Fibroblast of mammary gland (primary cell): ENCODE measurements around the gene EEFSEC.

Experiments
- DNase-seq: peaks from one replicate; pipeline ENCODE4 v3.0.0-alpha.2; 2010; ENCODE audit warnings: low read depth
- H3K4me3 ChIP-seq: 2 replicates; pipeline ENCODE4 v1.5.1; 2011; ENCODE audit warnings: low read depth, mild to moderate bottlenecking, low read length, moderate library complexity; ENCODE audit not compliant: control insufficient read depth
- TF ChIP-seq, protein P1 (sequence below): conservative IDR thresholded peaks from 2 replicates; pipeline ENCODE4 v1.5.1; 2011; ENCODE audit warnings: low read depth, low read length, inconsistent platforms; ENCODE audit not compliant: control insufficient read depth, insufficient read depth

EEFSEC gene

DNA sequence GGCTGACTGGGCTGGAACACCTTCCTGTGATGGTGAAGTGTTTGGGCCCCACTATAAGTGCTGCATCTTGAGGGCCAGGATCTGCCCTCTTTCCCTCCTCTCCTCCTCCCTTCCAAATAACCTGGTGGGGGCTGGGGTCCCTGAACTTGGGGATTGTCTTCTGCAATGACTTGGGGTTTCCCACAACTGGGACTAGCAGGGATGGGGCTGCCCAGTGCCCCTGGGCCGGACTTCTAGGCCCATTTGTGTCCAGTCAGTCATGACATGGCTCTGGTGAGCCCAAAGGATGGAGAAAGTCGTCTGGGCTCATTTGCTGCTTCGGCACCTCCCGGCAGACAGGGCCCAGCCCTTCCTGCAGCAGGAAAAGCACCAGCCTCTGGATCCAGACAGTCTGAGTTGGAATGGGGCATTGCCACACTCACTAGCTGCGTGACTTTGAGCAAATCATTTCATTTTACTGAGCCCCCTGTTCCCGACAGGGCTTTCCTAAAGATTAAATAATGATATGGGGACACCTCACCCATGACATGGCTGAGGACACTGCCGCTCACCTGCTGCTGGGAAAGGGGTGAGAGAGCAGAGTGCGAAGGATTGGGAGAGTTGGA lies 200.2 kb downstream of the EEFSEC start:
- no peak overlapping the region for H3K4me3 ChIP-seq
- TF ChIP-seq, protein P1, sequence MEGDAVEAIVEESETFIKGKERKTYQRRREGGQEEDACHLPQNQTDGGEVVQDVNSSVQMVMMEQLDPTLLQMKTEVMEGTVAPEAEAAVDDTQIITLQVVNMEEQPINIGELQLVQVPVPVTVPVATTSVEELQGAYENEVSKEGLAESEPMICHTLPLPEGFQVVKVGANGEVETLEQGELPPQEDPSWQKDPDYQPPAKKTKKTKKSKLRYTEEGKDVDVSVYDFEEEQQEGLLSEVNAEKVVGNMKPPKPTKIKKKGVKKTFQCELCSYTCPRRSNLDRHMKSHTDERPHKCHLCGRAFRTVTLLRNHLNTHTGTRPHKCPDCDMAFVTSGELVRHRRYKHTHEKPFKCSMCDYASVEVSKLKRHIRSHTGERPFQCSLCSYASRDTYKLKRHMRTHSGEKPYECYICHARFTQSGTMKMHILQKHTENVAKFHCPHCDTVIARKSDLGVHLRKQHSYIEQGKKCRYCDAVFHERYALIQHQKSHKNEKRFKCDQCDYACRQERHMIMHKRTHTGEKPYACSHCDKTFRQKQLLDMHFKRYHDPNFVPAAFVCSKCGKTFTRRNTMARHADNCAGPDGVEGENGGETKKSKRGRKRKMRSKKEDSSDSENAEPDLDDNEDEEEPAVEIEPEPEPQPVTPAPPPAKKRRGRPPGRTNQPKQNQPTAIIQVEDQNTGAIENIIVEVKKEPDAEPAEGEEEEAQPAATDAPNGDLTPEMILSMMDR, result no peak
- no peak for DNase-seq

DNA sequence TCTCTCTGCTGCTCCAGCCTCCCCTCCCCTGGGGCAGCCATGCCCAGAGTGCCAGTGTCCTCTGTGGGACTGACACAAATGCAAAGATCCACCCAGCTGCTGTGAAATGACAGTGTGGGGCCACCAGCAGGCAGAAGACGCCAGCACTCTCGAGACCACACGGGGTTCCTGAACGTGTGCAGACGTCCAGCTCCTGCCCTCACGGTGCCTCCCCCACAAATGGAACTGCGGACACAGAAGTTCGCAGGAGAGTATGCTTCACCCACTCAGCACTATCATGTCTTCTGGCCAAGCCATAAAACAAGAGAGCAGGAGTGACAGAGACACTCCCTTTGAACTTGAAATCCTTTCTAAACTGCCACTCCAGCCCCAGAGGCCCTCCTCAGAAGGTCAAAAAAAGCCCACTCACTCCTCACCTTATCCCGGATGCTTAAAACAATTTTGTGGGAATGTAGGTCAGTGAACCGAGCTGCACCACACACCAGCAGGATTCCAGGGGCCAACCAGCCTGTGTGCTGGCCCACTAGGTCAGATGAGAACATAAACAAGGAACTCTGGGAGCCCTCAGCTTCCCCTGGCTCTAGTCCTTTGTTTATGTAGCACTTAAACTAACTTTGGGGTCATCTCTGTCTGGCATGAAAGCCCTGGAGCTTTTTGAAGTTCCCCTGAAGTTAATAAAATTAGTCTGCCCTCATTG lies 200.9 kb downstream of the EEFSEC start:
- TF ChIP-seq, protein P1, result no peak
- no peak overlapping the region for H3K4me3 ChIP-seq
- DNase-seq, result no peak

DNA sequence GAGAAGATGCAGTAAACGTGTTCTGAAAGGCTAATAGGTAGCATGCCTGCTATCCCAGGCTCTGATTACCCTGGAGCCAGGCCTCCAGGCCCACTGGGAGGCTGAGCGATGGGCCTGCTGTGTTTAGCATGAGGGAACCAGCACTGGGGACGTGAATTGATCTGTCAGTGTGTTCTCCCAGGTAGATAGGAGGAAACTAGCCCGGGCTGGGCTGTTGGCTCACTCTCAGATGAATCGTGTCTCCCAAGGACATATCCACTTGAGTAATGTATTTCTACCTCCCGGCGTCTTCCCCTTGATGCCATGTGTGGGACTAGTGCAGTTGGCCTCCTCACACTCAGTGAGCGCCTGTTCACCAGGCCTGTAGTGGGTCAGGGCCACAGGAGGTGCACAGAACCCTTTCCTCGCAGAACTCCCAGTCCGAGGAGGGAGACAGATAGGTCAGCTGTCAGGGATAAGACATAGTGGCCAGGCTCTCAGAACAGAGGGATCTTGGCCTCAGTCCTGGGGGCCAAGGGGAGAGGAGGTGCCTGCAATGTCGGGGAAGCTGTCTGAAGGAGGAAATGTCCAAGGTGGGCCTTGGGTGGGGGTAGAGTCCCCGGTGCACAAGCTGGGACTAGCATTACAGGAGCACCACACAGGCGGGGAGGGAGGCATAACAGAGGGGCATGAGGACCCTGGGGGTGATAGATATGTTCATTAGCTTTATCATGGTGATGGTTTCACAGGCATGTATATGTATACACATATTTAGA lies 201.7 kb downstream of the EEFSEC start:
- TF ChIP-seq, protein P1, result no peak
- H3K4me3 ChIP-seq, result no peak overlapping the region
- DNase-seq, result no peak

DNA sequence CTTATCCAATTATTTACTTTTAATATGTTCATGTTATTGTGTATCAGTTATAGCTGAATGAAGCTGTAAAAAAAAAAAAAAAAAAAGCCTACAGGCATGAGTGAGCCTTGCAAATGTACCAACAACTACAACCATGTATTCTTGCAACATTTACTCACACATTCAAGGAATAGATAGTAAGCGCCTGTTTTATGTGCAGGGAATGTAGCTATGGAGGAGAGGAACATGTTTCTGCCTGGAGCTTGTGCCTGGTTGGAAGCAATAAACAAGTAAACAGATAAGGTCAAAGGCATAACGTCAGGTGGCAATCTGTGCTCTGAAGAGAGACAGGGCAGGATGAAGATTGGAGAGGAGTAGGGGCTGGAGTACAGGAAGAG lies 202.2 kb downstream of the EEFSEC start:
- TF ChIP-seq, protein P1, result no peak
- DNase-seq, result no peak
- no peak overlapping the region for H3K4me3 ChIP-seq

DNA sequence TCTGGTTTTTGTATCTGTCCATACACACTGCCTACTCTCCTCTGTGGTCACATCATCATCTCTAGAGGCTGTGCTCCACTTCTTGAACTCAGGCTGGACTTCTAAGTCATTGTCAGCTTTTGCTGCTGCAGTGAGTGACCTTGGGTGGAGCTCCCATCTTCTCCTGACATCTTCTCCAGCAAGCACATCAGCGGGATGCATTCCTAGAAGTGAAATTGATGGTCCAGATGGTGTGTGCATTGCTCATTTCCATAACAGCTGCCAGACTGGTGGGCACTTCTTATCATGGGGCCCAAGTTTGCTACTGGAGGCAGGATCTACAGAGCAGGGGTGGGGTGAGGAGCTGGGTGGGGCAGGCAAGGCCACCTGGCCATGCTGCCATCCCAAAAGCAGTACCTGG lies 203.5 kb downstream of the EEFSEC start:
- TF ChIP-seq, protein P1, result no peak
- no peak overlapping the region for H3K4me3 ChIP-seq
- DNase-seq, result no peak

DNA sequence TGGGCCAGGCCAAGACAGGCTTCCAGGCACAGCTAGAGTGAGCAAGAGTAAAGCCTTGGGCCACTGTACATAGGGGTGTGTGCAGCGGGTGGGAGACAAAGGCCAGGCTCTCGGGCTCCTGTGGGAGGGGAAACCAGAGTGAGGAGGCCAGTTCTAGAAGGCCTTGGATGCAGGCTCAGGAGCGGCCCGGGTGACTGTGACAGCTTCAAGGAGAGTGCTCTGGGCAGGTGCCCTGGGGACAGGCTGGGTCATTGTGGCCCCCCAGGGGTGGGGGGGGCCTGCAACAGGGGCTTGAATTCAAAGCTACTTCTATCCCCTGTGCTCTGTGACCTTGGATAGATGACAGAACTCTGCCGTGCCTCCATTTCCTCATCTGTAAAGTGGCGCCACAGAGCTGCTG lies 204.3 kb downstream of the EEFSEC start:
- TF ChIP-seq, protein P1, result no peak
- H3K4me3 ChIP-seq, result no peak overlapping the region
- DNase-seq, result no peak
